NCI-H526 (cell line): ENCODE measurements around the gene ARHGAP15.
A peak's percentile ranks its signal among the peaks of the same experiment; 100 is the strongest.

Experiments used
- DNase-seq, 2 experiments: peaks; one replicate each; lab custom pipeline; 2025; lab: John Stamatoyannopoulos, UW

Gene ARHGAP15

GRCh38 chr2:143581134-143581533, 451.9 kb downstream of the ARHGAP15 start:
- DNase-seq, result no peak

GRCh38 chr2:143582046-143582747, 453.0 kb downstream of the ARHGAP15 start:
- DNase-seq, result no peak

DNA sequence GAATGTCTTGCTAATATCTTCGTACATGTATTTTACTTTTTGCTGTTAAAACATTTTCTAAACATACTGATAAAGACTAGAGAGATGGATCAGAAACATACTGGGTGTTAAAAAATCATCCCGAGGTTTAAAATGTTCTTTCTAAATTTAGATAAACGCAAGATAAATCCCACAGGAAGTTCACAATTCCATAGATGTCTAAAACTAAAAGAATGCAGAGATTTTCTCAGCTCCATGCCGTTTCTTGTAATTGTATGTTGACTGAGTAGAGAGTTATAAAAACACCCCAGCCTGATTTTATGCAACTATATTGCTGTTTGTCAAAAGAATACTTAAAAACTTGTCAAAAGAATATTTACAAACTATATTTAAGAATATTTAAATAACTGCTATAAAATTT, 455.7 kb downstream of the ARHGAP15 start:
- no peak for DNase-seq

- no peak for DNase-seq
Observed at GRCh38 chr2:143586119-143586518, 456.9 kb downstream of the ARHGAP15 start.

DNA sequence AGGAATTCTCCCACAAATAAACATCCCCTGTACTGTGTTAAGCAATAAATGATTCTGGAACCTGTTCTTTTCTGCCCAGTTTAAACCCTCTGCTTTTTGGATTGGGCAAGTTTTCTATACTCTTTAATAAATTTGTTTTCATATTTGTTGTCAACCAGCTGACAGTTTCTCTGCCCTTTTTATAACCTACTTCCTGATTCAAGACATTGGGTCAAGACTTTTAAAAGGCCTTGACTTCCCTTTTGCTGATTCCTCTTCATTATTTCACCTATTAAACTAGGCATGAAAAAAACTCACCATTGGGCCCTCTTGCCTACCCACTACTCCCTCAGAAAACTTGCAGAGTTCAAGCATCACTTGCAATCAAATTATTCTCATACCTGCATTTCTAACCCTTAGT, 459.5 kb downstream of the ARHGAP15 start:
- no peak for DNase-seq

GRCh38 chr2:143594161-143594560, 464.9 kb downstream of the ARHGAP15 start:
- no peak for DNase-seq

DNA sequence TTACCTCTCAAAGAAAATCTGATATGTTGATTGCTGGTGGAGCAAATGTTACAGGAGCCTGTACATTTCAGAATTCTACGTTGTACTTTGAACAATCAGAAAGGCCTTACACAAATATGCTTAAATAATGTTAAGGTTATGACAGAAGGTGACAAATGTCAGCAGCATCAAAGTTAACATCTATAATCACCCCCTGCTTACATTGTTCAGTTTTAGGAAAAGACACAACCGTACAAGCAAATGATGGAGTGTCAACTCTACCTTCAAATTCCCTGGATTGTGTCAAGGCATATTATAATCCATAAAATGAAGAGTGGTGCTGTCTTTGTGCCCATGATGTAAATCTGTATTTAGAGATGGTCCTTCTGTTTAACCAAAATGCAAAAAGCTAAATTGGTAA, 465.5 kb downstream of the ARHGAP15 start:
- no peak for DNase-seq

DNA sequence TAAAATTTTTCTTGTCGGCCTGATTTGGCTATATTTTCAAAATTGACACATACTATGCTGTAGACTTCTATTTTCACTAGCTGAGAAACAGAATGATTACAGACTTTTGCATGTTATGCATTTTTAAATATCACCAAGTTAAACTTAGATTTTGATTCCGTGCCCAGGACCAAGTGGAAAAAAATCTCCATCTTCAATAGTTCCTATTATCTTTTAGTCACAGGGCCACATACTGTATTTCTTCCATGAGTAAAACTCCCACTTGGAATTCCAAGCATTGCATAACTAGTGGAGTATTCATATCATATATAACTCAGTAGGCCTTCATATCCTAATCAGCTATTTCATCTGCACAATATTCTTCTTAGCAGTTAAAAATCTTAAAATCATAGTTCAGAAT, 470.9 kb downstream of the ARHGAP15 start:
- DNase-seq, result no peak

DNA sequence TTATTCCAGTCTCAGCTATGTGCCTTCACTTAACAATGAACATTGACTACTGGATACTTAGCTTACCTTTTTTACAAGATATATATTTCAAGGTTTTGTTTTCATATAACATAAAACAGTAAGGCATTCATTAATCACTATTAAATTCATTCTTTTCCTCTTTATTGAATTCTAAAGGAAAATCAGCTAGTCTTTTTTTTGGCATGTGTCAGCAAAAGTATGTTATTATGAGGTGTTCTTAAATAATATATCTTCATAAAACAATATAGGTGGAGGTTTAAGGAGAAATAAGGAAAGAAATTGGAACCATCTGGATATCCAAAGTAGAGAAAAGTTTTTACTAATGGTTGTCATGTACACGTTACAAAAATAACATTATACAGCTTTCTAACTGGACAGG, 472.6 kb downstream of the ARHGAP15 start:
- DNase-seq, result no peak

GRCh38 chr2:143603035-143603655, 473.9 kb downstream of the ARHGAP15 start:
- DNase-seq, result no peak

DNA sequence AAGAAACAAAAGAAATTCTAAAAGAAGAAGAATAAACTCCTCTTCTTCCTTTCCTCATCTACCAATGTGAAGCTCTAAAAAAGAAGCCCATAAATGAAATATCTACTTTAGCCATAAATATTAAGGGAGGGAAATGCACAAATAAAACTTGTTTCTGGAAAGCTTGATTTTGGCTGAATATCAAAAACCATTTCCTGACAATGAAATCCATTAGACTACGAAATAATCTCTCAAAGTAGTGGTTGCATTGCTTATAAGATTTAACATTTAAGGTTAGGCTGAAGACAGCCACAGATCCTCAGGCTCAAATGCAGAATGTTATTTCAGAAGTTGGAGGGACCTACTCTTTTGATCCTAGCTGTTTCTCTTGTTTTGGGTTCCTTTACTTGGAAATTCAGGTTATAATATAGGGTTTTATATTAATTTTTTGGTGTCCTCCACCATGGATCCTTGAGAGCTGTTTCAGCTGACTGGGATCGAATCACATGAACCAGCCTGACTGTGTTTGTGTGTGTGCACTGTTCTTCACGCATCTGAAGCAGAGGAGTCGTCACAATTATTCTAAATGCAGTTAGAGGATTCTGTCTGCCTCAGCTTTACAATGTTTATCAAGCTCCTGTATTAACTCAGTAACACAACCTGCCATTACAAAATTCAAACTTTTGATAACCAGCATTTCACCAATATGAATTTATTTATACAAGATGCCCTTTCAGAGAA, 474.8 kb downstream of the ARHGAP15 start:
- DNase-seq, result no peak

- DNase-seq, result no peak
Observed at GRCh38 chr2:143604566-143604959, 475.3 kb downstream of the ARHGAP15 start.

DNA sequence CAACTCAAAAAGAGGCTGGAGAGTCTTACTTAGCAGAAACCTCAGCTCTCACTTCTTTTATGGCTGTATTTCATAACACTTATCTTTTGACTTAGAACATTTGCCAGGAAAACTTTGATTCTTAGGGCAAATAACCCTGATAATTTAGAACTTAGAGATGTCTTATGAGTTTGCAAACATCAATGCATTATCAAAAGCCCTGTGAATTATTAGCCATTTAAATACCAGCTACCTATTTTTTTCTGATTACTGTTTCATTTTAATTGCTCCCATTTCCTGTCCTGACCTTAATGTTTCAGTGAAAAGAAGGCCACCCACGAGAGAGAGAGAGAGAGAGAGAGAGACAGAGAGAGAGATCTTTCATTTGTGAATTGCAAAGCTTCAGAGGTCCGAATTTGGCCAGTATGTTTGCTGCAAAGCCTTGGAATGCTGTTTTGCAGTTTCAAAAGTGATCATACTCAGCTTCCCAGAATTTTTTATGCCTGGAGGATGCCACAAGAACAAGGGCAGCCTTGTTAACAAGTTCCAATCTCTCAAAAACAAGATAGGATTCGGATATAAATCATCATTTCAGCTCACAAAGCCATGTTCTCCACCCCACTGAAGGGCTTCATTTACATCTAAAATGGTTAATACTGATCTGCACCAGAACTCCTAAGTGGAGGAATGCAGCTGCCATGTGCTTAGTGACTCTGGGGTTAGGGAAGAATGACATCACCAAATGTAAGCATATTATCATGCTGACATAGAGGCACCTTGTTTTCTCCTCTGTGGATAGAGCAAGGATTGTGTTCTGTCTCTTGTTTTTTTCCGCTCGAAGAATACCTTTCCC, 478.2 kb downstream of the ARHGAP15 start:
- no peak for DNase-seq

DNA sequence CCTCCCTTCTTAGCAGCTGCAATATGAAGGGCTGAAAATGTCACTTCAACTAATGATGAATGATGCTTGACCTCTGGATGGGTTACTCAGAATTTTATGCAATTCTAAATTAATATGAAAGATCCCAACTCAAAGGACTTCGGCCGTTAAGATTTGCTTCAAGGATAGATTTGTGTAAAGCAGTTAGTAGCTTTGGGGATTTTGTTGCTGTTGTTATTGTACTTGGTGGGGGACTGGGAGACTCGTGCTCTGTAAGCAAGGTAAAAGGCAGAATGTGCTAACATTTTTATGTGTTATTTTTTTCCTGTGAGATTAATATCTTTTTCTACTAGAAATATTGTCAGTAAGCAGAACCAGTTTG, 478.8 kb downstream of the ARHGAP15 start:
- DNase-seq, result no peak

- no peak for DNase-seq
Observed at GRCh38 chr2:143608758-143609157, 479.5 kb downstream of the ARHGAP15 start.

GRCh38 chr2:143611336-143611735, 482.1 kb downstream of the ARHGAP15 start:
- DNase-seq, result no peak

GRCh38 chr2:143615562-143615961, 486.3 kb downstream of the ARHGAP15 start:
- DNase-seq, result no peak

DNA sequence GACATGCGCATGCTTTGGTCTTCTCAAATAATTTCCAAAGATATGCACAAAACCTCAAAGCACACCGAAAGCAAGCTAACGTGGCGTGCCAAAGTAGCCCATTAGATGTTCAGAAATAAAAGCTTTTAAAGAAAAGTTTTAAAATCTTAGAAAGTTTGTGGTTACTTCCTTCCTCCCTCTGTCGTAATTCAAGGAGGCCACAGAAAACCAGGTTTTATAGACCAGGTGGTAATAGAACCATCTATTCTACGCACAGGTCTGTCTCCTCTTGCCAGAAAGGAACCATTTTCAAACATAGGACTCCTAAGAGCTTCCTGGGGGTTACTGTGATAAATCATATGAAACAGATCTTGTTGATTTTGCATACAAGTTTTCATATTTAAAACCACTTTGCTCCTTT, 487.2 kb downstream of the ARHGAP15 start:
- peak in 1 of 2 experiments; percentile 10 for DNase-seq

DNA sequence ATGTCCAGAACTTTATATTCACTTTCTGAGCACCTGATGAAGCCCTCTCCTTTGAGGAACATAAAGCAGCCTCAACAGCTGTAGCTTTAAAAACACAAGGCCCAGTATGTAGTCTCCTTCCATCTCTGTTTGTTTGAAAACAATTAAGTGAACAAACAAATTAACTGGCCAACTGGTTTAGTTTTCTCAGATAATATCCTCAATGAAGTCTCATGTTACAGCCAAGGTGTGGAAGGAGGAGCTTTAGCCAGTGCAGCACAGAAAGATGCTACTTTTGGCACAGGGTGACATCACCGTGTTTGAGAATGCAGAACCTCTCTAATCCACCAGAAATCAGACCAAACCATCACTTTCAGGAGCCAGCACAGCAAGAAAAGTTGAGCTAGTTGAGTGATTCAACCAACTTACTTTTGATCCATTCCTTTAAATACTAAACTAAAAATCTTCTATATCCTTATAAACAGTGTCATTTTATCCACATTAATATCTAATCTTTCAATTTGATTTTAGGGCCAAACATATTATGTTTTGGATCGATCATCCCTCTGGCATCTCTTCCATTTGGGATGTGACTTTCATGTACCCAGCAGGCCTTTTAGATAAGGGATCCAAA, 488.7 kb downstream of the ARHGAP15 start:
- peak in 1 of 2 experiments; percentile 9 for DNase-seq

GRCh38 chr2:143622106-143622505, 492.9 kb downstream of the ARHGAP15 start:
- no peak for DNase-seq

DNA sequence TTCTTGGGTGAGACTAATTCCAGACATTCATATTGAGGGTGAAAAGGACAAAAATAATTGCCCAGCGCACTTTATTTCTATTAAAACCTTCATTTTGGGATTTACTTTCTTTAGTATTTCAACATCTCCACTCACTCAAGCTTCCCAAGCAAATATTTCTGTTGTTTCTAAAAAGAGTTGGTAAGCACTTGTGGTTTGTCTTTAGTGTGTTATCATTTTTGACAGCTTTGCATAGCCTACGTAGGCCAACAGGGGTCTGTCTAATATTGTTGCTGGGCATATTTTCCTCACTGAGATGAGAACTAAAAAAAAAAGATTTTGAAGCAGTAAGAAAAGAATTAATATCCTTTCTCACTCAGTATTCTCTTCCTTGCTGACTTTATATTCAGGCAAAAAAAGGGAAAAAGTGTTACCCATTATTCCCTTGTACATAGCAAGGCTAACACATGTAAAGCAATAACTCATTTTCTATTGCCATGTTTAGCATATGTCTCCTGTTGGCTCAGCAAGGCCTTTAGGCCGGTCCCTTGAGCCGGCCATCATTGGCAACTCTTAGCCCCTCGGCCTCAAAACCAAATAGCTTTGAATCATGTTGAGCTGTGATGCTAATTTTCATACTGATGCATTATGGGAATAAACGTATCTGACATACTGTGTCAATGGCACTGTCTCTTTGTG, 494.2 kb downstream of the ARHGAP15 start:
- DNase-seq, result no peak

- no peak for DNase-seq
Observed at GRCh38 chr2:143623909-143624260, 494.7 kb downstream of the ARHGAP15 start.
